NCI-H2171 treated with DMSO at 0.1 percent for 48 hours (cell line): ENCODE measurements around the gene DHRS4L2.
"Not testable (repeated sequence)": the region's sequence is repeated elsewhere in the genome, so short reads cannot be mapped to it uniquely, and the experiment has no call there.

Source experiments
- DNase-seq: peaks from one replicate; lab custom pipeline; 2025; lab: John Stamatoyannopoulos, UW

The DHRS4L2 gene

DNA sequence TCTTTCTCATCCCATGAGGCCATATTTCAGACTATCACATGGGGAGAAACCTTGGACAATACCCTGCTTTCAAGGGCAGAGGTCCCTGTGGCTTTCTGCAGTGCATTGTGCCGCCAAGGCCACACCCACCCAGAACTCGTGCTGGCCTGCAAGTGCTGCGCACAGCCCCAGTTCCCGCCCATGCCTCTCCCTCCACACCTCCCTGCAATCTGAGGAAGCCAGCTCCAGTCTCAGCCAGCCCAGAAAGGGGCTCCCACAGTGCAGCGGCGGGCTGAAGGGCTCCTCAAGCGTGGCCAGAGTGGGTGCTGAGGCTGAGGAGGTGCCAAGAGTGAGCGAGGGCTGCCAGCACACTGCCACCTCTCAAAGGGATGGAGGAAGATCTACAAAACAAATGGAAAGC, 15.6 kb upstream of the DHRS4L2 start:
- not testable (repeated sequence) for DNase-seq

DNA sequence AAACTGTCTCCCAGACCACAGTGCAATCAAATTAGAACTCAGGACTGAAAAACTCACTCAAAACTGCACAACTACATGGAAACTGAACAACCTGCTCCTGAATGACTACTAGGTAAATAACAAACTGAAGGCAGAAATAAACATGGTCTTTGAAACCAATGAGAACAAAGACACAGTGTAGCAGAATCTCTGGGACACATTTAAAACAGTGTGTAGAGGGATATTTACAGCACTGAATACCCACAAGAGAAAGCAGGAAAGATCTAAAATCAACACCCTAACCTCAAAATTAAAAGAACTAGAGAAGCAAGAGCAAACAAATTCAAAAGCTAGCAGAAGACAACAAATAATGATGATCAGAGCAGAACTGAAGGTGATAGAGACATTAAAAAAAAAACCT, 14.7 kb upstream of the DHRS4L2 start:
- DNase-seq = not testable (repeated sequence)

DNA sequence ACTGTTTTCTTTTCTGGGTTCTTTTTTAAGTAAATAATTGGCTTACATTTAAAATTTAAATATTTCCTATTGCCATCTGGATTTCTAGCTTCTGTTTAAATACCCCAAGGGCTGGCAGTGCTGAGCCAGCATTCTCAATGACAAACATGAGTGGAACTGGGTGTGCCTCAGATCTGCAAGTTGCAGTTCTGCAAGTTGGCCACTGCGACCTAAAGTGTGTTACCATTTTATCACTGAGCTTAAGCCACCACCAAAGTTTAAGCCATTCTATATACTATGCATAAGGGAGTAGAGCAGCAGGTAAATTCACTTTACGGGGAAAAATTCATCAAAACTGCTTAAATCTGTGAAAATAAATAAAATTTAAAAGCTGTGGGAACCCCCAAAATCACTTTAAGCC, 11.5 kb upstream of the DHRS4L2 start:
- not testable (repeated sequence) for DNase-seq

DNA sequence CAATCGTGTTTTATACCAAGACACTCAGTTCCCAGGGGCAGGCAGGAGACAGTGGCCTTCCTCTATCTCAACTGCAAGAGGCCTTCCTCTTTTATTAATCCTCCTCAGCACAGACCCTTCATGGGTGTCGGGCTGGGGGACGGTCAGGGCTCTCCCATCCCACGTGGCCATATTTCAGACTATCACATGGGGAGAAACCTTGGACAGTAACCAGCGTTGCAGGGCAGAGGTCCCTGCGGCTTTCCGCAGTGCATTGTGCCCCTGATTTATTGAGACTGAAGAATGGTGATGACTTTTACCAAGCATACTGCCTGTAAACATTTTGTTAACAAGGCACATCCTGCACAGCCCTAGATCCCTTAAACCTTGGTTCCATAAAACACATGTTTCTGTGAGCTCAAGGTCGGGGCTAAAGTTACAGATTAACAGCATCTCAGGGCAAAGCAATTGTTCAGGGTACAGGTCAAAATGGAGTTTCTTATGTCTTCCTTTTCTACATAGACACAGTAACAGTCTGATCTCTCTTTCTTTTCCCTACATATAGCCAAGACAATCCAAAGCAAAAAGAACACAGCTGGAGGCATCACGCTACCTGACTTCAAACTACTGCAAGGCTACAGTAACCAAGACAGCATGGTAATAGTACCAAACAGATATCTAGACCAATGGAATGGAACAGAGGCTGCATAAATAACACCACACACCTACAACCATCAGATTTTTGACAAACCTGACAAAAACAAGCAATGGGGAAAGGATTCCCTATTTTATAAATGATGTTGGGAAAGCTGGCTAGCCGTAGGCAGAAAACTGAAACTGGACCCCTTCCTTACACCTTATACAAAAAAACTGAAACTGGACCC, 6.5 kb upstream of the DHRS4L2 start:
- DNase-seq = not testable (repeated sequence)

DNA sequence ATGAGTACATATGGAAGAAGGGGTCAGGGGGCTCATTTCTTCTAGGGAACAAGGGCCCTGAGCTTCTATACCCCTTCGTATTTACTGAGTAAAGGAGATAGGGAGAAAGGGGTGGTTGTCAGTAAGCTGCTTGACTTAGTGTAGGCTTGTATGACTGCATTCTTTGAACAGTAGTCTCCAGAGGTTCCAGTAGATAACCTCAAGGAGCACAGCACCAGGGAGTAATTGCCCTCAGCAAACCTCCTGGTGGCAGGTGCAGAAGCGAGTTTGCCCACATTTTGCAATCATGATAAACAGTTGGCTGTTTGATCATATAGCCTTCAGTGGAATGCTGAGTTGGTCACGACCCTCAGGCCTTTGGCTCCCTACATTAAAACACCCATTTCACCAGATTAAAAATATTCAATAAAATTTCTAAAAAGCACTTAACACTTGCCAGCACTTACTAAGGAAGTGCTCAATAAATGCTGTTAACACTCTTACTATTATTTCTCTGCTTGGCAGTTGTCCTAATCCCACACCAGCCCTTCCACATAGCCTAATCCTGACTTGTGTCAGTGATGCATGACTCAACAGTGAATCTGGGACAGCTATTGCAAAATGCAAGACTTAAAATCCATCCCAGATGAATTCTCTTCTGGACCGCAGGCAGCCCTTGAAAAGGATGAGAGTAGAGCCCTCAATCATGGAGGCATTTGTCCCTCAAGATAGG, 3.7 kb upstream of the DHRS4L2 start:
- no peak for DNase-seq

DNA sequence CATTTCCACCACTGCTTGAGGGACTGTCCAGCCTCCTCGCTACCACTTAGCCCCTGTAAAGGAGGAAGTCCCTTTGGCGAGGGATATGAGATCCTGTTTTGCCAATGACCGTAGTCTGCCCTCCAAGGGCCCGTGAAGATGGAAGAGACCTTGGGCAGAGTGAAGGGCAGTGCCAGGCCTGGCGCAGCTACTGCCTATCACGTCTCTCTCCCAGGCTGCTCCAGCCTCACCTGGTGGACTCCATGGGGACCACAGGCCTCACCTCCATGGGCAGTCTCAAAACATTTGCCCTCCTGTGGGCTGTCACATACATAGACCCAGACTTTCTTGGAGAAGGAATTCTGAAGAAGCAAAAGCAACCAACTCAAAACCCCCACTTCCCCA, 514 bp upstream of the DHRS4L2 start:
- not testable (repeated sequence) for DNase-seq

DNA sequence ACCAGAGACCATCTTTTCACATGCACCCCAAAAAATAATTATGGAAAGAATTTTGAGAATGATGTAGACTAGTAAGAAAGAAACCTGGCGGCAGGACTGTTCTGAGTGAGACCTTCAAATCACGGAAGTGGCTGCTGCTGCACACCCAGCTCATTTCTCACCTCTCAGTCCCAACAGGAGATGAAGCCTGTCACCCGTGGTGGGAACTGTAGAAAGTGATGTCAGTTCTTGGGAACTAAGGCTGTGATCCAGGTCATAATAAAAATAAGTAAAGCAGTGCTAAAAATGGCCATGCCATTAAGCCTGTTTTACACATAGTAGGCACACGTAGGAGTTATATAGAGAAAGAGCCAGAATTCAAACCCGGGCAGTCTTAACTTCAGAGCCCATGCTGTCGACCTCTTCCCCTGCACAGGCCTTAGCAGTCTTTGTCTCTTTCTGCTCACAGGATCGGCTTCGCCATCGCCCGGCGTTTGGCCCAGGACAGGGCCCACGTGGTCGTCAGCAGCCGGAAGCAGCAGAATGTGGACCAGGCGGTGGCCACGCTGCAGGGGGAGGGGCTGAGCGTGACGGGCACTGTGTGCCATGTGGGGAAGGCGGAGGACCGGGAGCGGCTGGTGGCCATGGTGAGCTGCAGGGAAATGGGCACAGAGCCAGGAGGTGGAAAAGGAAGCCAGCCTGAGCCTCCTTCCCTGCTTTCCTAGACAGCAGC, 1.2 kb downstream of the DHRS4L2 start:
- DNase-seq = peak; percentile 75

DNA sequence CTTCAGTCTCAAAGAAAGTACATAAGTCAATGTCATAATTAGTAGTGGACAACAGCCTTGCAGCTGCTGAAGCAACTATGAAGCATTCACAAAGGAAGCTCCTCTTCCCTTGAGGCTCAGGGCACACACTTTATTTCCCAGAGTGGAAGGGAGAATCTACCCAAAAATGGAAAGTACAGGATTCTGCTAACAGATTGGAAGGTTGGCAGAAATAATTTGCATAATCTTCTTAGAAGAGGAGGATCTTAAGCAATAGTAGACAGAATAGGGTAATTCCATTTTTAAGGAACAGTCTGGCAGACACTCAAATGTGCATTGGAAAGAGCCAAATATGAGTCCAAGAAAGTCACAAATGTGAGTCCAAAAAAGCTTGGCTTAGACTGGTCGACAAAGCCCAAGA, 2.2 kb downstream of the DHRS4L2 start:
- DNase-seq = not testable (repeated sequence)

DNA sequence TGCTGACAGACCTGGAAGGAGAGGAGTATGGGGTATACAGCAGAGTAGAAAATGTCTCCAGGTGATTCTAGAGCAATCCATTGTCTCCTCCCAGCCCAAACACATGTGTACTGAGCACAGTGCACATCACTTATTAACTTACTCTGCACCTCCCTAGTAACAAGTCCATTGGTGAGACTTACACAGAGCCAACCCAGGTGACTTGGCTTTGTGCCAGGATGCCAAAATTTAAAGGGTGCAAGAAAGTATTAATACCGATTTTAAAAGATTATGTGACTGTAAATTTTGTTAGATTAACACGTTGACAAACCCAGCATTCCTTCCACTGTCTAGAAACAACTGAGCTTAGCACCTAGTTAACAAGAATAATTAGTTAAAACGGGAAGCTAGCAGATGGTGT, 4.3 kb downstream of the DHRS4L2 start:
- not testable (repeated sequence) for DNase-seq

DNA sequence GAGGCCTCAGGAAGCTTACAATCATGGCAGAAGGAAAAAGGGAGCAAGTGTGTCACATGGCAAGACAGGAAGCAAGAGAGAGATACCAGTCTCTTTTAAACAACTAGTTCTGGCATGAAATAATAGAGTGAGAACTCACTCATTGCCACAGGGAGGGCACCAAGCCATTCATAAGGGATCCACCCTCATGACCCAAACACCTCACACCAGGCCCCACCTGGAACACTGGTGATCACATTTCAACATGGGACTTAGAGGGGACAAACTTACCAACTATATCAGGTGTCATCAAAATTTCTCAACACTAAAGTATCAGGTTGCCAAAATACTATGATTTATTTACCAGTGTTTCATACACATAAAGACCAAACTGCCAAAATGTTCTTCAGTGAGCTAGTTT, 7.3 kb downstream of the DHRS4L2 start:
- not testable (repeated sequence) for DNase-seq

DNA sequence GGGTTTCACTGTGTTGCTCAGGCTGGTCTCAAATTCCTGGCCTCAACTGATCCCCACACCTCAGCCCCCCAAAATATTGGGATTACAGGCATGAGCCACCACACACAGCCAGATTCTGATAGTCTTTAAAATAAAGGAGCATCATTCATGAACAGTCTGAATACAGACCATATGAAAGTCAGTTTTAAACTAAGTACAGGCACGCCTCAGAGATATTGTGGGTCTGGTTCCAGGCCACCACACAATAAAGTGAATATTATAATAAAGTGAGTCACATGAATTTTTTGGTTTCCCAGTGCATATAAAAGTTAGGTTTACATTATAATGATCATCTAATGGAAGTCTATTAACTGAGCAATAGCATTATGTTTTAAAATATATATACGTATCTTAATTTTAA, 8.1 kb downstream of the DHRS4L2 start:
- DNase-seq = not testable (repeated sequence)

DNA sequence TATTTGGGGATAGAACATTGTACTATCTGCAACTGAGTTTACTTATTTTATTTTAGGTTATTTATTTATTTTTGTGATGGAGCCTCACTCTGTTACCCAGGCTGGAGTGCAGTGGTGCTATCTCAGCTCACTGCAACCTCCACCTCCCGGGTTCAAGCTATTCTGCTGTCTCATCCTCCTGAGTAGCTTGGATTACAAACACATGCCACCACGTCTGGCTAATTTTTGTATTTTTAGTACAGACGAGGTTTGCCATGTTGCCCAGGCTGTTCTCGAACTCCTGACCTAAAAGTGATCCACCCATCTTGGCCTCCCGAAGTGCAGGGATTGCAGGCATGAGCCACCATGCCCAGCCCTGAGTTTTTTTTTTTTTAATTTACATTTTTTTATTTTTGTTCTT, 10.9 kb downstream of the DHRS4L2 start:
- not testable (repeated sequence) for DNase-seq

DNA sequence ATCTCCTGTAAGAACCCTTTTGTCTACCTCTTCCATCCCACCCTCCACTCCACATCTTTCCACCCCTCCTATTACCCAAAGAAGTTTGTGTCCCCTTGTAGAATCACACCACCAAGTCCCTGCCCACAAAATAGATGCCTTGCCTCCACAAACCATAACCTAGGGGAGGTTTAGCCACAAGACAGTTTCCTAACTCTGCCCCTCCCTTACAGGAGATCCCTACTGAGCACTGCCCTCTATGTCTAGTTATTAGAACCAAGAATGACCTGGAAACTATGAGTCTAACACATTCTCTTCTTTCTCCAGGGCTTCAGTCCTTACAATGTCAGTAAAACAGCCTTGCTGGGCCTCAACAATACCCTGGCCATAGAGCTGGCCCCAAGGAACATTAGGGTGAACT, 12.3 kb downstream of the DHRS4L2 start:
- DNase-seq = not testable (repeated sequence)

DNA sequence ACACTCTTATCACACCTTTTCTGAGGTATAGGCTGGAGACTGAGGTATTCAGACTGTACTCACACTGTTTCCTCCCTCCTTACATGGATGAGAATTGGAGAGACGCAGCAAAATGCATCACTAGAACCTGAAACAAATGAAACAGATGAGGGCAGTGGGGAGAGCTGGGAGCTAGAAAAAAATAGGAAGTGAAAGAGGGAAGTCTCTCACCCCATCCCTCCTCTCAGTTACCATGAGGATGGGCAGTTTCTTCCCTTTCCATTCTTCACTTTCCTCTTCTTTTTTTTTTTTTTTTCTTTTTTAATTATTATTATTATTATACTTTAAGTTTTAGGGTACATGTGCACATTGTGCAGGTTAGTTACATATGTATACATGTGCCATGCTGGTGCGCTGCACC, 12.9 kb downstream of the DHRS4L2 start:
- not testable (repeated sequence) for DNase-seq

DNA sequence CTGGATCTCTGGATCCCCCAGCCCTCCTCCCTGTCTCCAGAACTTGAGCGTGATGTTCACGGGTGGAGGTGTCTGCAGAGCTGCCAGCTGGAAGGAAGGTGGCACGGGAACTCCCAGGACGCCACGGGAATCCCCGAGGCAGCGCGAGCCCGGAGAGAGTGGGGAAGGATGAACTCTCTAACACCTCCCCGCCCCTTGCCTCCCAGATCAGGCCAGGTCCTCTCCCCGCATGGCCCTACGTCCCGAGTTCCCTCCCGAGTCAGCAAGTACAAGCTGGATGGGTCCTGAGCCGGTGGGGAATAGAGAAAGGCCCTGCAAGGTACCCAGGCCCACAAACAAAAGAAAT, 17.7 kb downstream of the DHRS4L2 start:
- not testable (repeated sequence) for DNase-seq

DNA sequence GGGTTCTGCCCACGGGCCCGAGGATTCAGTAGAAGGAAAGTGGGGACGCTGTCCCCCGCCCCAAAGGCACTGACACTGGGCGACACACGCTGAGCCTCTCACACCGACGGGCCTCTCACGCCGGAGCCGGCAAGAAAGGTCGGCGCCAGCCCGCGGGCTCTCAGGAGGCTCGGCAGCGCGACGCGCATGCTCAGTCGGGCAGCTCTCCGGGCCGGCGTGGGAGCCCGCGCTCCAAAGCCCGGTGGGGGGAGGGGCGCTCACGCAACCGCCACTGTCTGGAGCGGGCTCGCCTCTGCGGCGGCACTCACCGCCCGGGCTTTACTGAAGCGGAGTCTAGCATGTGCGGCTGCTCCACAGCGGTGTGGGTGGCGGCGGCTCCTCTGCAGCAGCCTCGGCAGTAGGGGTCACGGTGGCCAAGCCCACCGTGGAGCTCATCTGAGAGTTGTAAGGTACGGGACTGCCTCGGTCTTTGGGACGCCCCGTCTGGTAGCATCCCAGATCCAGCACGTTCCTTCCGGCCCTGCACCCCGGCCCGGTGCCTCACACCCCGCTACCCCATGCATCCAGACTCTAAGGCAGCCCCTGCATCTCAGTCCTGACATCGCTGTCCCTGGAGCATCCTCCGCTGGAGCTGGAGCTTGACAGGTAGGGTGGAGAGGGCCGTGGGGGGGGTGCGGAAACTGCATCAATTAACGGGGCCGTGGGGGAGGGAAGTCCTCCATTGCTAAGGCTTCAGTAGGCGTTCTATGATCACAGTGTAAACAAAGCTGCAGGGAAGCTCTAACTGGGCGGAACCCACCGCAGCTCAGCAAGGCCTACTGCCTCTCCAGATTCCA, 18.3 kb downstream of the DHRS4L2 start:
- not testable (repeated sequence) for DNase-seq

DNA sequence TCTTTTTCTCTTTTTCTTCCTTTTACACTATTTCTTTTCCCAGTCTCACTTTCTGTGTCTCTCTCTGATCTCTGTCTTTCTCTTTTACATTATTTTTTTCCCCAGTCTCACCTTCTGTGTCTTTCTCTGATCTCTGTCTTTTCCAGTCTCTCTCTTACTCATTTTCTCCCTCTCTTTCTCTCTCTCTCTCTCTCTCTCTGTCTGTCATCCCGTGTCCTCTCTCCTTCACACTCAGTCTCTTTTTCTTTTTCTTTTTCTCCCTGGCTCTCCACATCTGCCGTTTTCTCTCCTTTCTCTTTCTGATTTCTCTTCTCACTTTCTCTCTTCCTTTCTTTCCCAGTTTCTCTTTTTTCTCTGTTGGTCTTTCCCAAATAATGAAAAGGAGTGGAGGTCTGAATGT, 22.3 kb downstream of the DHRS4L2 start:
- DNase-seq = no peak

DNA sequence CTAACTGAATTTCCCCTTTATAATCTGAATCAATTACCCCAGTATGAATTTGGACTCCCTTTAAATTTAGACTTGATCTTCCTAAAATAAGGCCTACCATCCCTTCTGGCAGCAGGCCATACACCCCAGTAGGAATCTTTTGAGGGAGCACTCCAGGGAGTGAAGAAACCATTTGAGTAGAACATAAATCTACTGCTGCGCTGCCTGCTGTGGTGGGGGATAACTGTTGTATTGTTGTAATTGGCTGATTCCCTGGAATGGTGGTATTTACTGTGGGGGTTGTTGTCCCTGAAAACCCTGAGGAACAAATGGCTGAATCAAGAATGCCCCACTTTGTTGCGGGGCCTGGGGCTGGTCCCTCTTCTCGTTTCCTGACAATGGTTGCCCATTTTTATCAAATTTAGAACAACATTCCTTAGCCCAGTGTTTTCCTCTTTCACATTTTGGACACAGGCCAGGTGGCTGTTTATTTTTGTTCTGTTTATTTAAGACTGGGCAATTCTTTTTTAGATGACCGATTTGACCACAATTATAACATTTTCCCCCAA, 24.1 kb downstream of the DHRS4L2 start:
- not testable (repeated sequence) for DNase-seq

DNA sequence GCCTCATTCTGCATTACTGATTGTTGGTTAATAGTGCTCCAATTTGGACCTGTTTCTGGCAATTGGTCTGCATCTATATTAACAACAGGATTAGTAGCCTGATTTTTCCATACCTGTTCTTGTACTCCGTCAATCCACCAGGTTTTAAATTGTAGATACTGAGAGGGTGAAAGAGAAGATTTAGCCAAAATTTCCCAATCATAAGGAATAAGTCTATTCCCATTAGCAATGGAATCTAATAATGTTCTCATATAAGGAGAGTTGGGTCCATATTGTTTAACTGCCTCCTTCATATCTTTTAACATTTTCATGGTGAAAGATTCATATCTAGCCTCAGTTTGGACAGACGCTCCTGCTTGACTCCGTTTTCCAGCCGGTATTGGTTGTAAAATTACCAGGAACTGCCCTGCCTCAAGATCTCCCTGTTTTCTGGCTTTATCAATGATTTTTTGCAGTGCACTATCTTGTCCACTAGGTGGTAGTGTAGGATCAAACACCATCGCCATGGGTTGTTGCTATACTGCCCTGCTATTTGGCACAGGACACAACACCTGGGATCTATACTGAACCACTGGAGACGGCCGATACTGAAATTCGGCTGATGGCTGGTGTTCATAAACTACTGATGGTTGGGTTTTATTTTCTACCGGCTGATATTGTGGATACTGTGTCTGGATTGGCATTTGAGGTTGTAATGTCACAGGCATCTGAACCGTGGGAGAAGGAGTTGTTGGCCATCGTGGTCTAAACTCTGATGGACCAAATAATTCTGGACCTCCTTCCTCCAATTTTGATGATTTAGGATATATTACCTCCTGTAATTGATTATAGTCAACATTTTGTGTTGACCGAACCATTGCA, 25.2 kb downstream of the DHRS4L2 start:
- DNase-seq = peak; percentile 74

DNA sequence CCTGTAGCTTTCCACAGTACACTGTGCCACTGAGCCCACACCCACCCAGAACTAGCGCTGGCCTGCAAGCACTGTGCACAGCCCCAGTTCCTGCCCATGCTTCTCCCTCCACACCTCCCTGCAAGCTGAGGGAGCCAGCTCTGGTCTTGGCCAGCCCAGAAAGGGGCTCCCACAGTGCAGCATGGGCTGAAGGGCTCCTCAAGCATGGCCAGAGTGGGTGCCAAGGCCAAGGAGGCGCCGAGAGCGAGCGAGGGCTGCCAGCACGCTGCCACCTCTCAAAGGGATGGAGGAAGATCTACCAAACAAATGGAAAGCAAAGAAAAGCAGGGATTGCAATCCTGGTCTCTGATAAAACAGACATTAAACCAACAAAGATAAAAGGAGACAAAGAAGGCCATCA, 27.0 kb downstream of the DHRS4L2 start:
- DNase-seq = not testable (repeated sequence)

DNA sequence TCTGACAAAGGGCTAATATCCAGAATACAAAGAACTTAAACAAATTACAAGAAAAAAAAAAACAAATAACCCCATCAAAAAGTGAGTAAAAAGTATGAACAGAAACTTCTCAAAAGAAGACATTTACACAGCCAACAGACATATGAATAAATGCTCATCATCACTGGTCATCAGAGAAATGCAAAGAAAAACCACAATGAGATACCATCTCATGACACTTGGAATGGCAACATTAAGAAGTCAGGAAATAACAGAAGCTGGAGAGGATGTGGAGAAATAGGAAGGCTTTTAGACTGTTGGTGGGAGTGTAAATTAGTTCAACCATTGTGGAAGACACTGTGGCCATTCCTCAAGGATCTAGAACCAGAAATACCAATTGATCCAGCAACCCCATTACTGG, 30.2 kb downstream of the DHRS4L2 start:
- DNase-seq = not testable (repeated sequence)
